Regular cardiac myocyte (primary cell): ENCODE data around the gene DROSHA. TPM values are rescaled to one million over a fixed set of nuclear protein-coding genes. Genes with fewer than 3 reads are reported as not detected.

Experiments used
- total RNA-seq: library from RNA; depleted of rRNA; stranded (reverse); fragments of >200 nt; gene quantifications from 2 replicates; pipeline ENCODE4 v1.2.3, GENCODE V29; 2014

The DROSHA gene, protein sequence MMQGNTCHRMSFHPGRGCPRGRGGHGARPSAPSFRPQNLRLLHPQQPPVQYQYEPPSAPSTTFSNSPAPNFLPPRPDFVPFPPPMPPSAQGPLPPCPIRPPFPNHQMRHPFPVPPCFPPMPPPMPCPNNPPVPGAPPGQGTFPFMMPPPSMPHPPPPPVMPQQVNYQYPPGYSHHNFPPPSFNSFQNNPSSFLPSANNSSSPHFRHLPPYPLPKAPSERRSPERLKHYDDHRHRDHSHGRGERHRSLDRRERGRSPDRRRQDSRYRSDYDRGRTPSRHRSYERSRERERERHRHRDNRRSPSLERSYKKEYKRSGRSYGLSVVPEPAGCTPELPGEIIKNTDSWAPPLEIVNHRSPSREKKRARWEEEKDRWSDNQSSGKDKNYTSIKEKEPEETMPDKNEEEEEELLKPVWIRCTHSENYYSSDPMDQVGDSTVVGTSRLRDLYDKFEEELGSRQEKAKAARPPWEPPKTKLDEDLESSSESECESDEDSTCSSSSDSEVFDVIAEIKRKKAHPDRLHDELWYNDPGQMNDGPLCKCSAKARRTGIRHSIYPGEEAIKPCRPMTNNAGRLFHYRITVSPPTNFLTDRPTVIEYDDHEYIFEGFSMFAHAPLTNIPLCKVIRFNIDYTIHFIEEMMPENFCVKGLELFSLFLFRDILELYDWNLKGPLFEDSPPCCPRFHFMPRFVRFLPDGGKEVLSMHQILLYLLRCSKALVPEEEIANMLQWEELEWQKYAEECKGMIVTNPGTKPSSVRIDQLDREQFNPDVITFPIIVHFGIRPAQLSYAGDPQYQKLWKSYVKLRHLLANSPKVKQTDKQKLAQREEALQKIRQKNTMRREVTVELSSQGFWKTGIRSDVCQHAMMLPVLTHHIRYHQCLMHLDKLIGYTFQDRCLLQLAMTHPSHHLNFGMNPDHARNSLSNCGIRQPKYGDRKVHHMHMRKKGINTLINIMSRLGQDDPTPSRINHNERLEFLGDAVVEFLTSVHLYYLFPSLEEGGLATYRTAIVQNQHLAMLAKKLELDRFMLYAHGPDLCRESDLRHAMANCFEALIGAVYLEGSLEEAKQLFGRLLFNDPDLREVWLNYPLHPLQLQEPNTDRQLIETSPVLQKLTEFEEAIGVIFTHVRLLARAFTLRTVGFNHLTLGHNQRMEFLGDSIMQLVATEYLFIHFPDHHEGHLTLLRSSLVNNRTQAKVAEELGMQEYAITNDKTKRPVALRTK (N-terminal part only)
- 29.7 and 31.6 TPM in 2 replicates for total RNA-seq

DNA sequence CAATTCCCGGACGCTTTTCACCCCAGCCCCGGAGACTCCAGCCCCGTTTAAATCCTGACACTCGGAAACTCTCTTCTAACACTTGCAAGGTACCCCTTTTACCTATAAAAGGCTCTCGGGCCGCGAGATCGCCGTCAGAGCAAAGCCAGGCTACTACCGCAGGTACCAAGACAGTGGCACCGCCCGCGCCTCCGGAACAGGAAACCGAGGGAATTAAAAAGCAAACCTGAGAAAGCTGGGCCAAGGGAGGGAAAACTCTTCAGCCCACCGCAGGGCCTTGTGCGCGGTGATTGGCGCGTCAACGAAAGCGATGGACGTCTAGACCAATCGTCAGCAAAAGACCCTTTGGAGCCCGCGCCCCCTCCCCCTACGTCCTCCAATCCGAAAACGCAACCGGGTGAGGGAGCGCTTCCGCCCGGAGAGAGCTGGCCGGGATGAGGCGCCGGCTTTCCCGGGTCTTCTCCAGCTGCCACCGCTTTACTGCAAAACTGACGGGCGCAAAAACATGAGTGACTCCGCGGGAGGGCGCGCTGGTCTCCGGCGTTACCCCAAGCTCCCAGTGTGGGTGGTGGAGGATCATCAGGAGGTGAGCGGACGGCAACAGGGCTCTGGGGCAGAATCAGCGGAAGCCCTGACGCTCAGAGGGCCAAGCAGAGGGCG lies at the start of gene DROSHA, which contains the start of gene C5orf22:
DROSHA (minus strand) TSS at position 206 of the 660 bp plus-strand sequence. CDS start 3,034 bp downstream, outside the sequence.
C5orf22 (plus strand) TSS at position 414 of the 660 bp plus-strand sequence; CDS start at position 506, 92 bp downstream.

Other genes with a start within 250 kb of the DROSHA start
- 16.9 and 19.7 TPM in 2 replicates for gene C5orf22, start 208 bp upstream of the DROSHA start, total RNA-seq
- gene PDZD2, start 107.0 kb upstream of the DROSHA start, total RNA-seq = 0.28 and 0.58 TPM in 2 replicates